ENCODE data around the gene DHCR7. TPM values are rescaled to one million over a fixed set of nuclear protein-coding genes. Genes with fewer than 3 reads are reported as not detected.
A peak's percentile ranks its signal among the peaks of the same experiment; 100 is the strongest.

The DHCR7 gene
- total and polyA plus RNA-seq, 5 experiments from 2014 or later: 17.1 to 22.1 (median 18.6) TPM

DNA sequence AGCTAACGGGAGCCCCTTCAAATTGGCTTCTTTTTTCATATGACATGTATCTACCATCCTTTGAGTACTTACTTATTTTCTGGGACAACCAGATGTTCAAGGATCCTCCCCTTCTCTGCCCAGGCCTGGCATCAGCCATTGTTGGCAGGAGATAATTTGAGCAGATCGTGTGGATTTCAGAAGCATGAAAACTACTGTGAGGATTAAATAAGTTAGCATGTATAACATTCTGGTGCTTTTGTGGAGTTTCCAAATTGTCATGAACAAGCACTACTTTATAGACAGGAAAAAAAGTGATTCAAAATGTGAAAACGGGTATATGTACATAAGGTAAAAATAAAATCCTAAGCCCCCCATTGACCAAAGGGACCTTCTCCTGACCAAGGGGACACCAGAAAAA is 2.7 kb upstream of the DHCR7 start:
- POLR2A ChIA-PET: no interaction called here
- no peaks in the 10 kb centered on the region for H3K27me3 Mint-ChIP-seq

DNA sequence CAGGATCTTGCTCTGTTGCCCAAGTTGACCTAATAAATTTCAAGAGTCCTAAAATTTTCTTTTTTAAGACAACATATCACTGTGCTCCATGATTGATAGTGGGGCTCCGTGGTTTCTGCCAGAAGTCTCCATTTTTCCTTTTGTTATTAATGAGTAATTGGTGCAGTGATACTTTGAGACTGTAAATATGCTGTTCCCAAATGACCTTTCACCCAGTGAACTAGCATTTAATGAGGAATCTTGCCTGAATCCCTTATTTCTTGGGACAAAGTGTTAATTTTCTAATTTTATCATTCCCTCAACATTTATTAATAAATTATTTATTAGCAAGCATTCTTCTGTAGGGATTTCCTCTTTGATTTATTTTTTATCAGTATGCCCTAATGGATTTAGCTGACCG is 2.3 kb upstream of the DHCR7 start:
- Mint-ChIP-seq H3K4me1 (peaks cover 22 to 69% (median 60%) of the 10 kb centered on the region in 4 donors), H3K27ac (peak overlapping the region in 9 of 10 donors; percentile 35 to 99 (median 95)), H3K4me3 (peak overlapping the region in 6 of 10 donors; percentile 15 to 94 (median 38)), H3K27me3 (no peaks in the 10 kb centered on the region), H3K36me3 (peaks cover 13 to 19% (median 14%) of the 10 kb centered on the region in 3 donors), H3K9me3 (peaks cover 0 to 7% (median 2%) of the 10 kb centered on the region in 9 donors)
- DNase-seq: no peak
- POLR2A ChIA-PET: no interaction called here
- ATAC-seq: no peak

More for the DNA sequence above, 2.7 kb upstream of the DHCR7 start:
- Mint-ChIP-seq H3K36me3 (peaks cover 10 to 20% (median 12%) of the 10 kb centered on the region in 3 donors), H3K27ac (peak overlapping the region in 9 of 10 donors; percentile 80 to 99 (median 96)), H3K9me3 (peaks cover 0 to 4% (median 2%) of the 10 kb centered on the region in 9 donors), H3K4me1 (peaks cover 22 to 72% (median 64%) of the 10 kb centered on the region in 4 donors), H3K4me3 (peak overlapping the region in 9 of 10 donors; percentile 15 to 94 (median 48))
- DNase-seq (no peak), ATAC-seq (no peak)

DNA sequence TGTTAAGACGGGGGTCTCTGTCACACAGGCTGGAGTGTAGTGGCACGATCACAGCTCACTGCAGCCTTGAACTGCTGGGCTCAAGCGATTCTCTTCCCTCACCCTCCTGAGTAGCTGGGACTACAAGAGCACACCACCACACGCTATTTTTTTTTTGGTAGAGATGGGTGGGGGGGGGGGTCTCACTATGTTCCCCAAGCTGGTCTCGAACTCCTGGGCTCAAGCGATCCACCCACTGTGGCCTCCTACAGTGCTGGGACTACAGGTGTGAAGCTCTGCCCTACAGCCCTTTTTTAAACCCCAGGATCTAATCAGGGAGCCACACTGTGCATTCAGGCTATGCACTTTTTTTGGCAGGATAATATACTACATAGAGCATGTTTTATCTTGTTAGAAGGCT is 1.4 kb upstream of the DHCR7 start:
- peak overlapping the region; percentile 80 to 97 (median 93) for H3K27ac Mint-ChIP-seq
- peaks cover 26 to 62% (median 52%) of the 10 kb centered on the region in 4 donors for H3K4me1 Mint-ChIP-seq
- ATAC-seq (no peak), DNase-seq (peak in 1 of 10 donors; percentile 12)
- peaks cover 13 to 19% (median 18%) of the 10 kb centered on the region in 3 donors for H3K36me3 Mint-ChIP-seq
- H3K27me3 Mint-ChIP-seq: no peaks in the 10 kb centered on the region
- H3K9me3 Mint-ChIP-seq: peaks cover 0 to 7% (median 2%) of the 10 kb centered on the region in 9 donors
- peak overlapping the region; percentile 81 to 95 (median 87) for H3K4me3 Mint-ChIP-seq
- POLR2A ChIA-PET: no interaction called here

DNA sequence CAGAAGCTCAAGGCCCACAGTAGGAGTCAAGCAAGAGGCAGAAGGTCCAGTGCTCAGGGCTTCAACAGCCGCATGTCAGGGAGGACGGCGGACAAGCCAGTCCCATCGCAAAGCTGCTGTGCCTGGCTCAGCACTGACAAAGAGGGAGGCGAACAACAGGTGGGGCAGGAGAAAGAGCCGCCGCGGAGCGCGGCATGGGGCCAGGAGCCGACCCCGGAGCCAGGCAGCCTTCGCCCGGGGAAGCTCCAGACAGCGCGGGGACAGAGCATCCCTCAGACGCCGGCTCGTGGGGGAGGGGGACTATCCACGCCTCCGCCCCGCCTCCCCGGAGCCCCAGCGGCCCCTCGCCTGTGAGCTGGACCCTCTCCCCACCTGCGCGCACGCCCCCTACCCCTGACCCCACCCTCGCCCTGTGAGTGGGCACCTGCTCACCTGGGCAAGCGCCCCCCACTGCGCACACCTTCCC is 369 bp downstream of the DHCR7 start:
- Mint-ChIP-seq H3K9me3 (peaks cover 0 to 7% (median 2%) of the 10 kb centered on the region in 9 donors), H3K4me3 (peak overlapping the region; percentile 81 to 95 (median 87)), H3K36me3 (peaks cover 13 to 30% (median 21%) of the 10 kb centered on the region in 3 donors), H3K4me1 (peaks cover 24 to 48% (median 40%) of the 10 kb centered on the region in 4 donors), H3K27me3 (no peaks in the 10 kb centered on the region), H3K27ac (peak overlapping the region; percentile 68 to 97 (median 90))
- ATAC-seq (peak; percentile 33 to 44), DNase-seq (peak in 7 of 10 donors; percentile 8 to 73 (median 39))
- POLR2A ChIA-PET: interaction anchor here (0.6 to 1.5 kb wide), 3 partner anchors 9 to 339 kb away, joined by 3 to 7 read pairs (median 4); no protein-coding TSS in a partner anchor

DNA sequence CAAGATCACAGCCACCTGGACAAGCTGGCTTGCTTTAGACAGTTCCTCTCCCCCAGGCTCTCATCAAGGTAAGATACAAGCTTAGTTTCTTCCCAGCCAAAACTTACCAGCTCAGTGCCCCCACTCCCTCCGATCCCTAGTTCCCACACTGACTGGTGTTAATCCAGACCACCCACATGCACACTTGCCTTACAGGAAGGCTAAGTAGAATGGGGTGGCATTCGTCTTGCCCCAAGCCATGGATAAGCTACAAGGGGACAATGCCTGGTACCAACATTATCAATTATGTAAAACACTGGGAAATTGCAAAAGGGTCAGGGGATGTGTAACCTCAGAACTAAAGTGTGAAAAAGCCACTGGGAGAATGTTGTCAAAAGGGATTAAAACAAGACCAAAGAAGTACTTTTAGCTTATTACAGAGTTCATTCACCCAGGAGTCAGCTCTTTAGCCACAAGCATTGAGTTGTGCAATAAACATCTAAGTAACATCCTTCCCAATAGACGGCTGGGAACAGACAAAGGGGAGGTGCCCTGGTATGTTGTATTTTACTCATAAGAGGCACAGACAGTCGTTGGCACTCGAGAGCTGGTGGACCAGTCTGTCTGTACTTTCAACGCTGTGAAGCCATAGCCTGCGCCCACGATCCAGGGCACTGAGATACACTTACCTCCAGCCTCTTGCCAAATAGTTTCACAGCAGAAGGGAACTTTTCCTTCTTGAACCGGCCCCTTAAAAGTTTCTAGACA is 1.1 kb downstream of the DHCR7 start:
- peak overlapping the region; percentile 81 to 95 (median 87) for H3K4me3 Mint-ChIP-seq
- ATAC-seq (no peak), DNase-seq (no peak)
- peaks cover 0 to 7% (median 2%) of the 10 kb centered on the region in 9 donors for H3K9me3 Mint-ChIP-seq
- peaks cover 13 to 36% (median 24%) of the 10 kb centered on the region in 3 donors for H3K36me3 Mint-ChIP-seq
- H3K27ac Mint-ChIP-seq: peak overlapping the region; percentile 68 to 97 (median 90)
- POLR2A ChIA-PET: interaction anchor here (0.6 to 1.5 kb wide), 2 partner anchors 8 to 36 kb away, joined by 3 to 7 read pairs; no protein-coding TSS in a partner anchor
- no peaks in the 10 kb centered on the region for H3K27me3 Mint-ChIP-seq
- H3K4me1 Mint-ChIP-seq: peaks cover 24 to 44% (median 36%) of the 10 kb centered on the region in 4 donors

DNA sequence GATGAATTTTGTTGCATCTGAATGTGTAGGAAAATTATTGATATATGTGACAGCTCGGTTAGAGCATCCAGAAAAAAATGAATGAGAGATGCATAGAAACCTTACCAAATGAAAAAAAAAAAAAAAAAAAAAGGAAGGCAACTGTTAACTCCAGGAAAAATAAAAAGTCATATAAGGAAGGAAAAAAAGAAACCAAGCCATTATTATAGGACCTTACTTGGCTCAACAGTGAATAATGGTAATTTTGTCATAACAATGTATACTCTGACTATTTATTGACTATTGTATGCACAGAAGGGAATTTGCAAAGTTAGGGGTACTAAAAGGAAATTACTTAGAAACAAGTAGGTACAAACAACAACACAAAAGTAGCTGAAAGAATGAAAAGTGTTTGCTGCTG is 2.0 kb downstream of the DHCR7 start:
- peaks cover 13 to 40% (median 28%) of the 10 kb centered on the region in 3 donors for H3K36me3 Mint-ChIP-seq
- POLR2A ChIA-PET: interaction anchor here (0.7 kb wide), 1 partner anchor 106 kb away, joined by 8 read pairs; no protein-coding TSS in a partner anchor
- peaks cover 20 to 35% (median 27%) of the 10 kb centered on the region in 4 donors for H3K4me1 Mint-ChIP-seq
- peak overlapping the region in 8 of 10 donors; percentile 18 to 86 (median 50) for H3K4me3 Mint-ChIP-seq
- H3K27me3 Mint-ChIP-seq: no peaks in the 10 kb centered on the region
- no peak for DNase-seq
- ATAC-seq: no peak
- peaks cover 0 to 7% (median 2%) of the 10 kb centered on the region in 9 donors for H3K9me3 Mint-ChIP-seq
- H3K27ac Mint-ChIP-seq: peak overlapping the region in 2 of 10 donors; percentile 30 to 75

DNA sequence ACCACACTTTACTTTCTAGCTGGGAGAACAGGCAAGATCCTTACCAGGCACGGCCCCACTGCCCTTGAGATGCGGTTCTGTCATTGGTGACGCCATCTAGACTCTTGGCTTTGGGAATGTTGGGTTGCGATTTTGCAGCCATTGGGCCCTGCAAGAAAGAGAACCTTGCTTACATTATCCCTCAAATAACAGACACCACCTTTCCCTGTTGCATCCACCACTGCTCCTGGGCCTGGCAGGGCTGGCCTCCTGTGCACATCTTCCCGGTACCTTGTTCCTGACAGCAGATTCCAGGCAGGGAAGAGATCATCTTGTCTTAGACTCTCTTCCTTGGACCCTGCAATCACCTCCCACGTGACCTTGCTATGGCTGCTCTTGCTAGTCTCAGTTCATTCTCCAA is 3.4 kb downstream of the DHCR7 start:
- ATAC-seq: no peak
- peaks cover 14 to 25% (median 21%) of the 10 kb centered on the region in 4 donors for H3K4me1 Mint-ChIP-seq
- H3K9me3 Mint-ChIP-seq: peaks cover 0 to 7% (median 2%) of the 10 kb centered on the region in 9 donors
- POLR2A ChIA-PET: no interaction called here
- H3K36me3 Mint-ChIP-seq: peaks cover 13 to 54% (median 33%) of the 10 kb centered on the region in 3 donors
- no peak overlapping the region for H3K4me3 Mint-ChIP-seq
- no peak for DNase-seq
- no peaks in the 10 kb centered on the region for H3K27me3 Mint-ChIP-seq
- H3K27ac Mint-ChIP-seq: peak overlapping the region in 1 of 10 donors; percentile 1

DNA sequence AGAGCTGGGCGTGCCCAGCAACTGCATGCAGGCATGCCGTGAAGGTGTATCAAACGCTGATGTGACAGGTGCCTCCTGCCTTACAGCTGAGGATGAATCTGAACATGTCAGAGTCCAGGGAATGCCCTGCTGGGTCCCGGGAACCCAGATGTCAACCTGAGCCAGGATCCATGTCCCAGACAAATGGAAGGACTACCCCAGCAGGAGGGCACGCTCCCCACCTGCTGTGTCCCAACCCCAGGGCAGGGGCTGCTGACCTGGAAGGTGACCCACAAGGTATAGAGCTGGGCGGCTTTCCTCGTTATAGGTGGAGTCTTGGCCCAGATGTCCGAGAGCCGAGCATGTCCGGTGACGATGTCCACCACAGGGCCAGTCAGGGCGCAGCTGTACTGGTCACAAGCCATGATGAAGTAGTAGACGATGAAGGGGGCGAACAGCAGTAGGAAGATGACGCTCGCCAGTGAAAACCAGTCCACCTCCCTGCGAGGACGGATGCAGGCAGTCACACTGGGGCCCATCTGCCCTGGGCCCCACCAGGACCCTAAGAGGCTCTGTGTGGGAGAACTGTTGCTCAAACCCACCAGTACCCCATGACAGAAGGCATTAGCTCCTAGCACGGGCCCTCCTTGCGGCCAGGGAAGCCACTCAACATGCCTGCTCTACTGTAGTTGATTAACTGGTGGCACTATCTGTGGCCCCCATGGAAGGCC is 4.3 kb downstream of the DHCR7 start:
- Mint-ChIP-seq H3K36me3 (peaks cover 13 to 59% (median 34%) of the 10 kb centered on the region in 3 donors), H3K27me3 (no peaks in the 10 kb centered on the region), H3K9me3 (peaks cover 0 to 7% (median 2%) of the 10 kb centered on the region in 9 donors), H3K27ac (no peak overlapping the region), H3K4me3 (no peak overlapping the region), H3K4me1 (peaks cover 6 to 16% (median 14%) of the 10 kb centered on the region in 4 donors)
- ATAC-seq: no peak
- no peak for DNase-seq
- POLR2A ChIA-PET: no interaction called here

DNA sequence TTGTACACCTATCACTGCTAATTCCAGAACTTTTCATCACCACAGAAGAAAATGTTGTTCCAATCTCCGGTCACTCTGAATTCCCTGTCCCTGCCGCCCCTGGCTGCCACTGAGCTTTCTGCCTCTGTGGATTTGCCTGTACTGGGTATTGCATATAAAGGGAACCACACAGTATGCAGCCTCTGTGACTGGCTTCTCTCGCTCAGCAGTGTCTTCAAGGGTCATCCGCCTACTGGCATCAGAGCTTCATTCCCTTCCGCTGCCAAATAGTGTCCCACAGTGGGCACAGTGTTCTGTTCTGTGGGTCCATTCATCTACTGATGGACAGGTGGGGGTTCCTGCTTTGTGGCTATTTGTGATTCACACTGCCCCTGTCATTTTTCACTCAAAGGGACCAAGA is 5.3 kb downstream of the DHCR7 start:
- Mint-ChIP-seq H3K4me1 (peaks cover 6 to 15% (median 12%) of the 10 kb centered on the region in 4 donors), H3K27ac (no peak overlapping the region), H3K27me3 (no peaks in the 10 kb centered on the region), H3K4me3 (no peak overlapping the region), H3K9me3 (peaks cover 0 to 7% (median 2%) of the 10 kb centered on the region in 9 donors), H3K36me3 (peaks cover 13 to 64% (median 36%) of the 10 kb centered on the region in 3 donors)
- no peak for DNase-seq
- POLR2A ChIA-PET: no interaction called here
- no peak for ATAC-seq

DNA sequence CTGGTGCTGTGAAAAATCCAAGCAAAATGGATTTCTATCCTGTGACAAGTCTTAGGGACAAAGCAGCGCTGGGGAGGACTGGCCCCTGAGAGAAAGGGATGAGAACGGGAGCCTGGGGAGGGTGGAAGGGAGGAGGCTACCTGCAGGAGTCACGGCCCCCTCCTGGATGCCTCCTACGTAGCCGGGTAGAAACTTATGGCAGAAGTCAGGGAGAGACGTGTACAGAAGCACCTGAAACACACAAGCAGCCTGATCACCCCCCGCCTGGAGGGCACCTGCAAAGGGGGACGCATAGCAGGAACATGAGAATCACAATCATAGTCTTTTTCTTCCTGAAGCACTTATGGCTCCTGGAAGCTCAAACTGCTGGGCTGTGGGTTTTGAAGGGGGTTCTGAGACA is 6.1 kb downstream of the DHCR7 start:
- Mint-ChIP-seq H3K4me1 (peaks cover 1 to 11% (median 5%) of the 10 kb centered on the region in 4 donors), H3K36me3 (peaks cover 13 to 67% (median 39%) of the 10 kb centered on the region in 3 donors), H3K27ac (peak overlapping the region in 1 of 10 donors; percentile 19), H3K4me3 (no peak overlapping the region), H3K27me3 (no peaks in the 10 kb centered on the region), H3K9me3 (peaks cover 0 to 7% (median 2%) of the 10 kb centered on the region in 9 donors)
- no peak for DNase-seq
- ATAC-seq: no peak
- POLR2A ChIA-PET: no interaction called here

DNA sequence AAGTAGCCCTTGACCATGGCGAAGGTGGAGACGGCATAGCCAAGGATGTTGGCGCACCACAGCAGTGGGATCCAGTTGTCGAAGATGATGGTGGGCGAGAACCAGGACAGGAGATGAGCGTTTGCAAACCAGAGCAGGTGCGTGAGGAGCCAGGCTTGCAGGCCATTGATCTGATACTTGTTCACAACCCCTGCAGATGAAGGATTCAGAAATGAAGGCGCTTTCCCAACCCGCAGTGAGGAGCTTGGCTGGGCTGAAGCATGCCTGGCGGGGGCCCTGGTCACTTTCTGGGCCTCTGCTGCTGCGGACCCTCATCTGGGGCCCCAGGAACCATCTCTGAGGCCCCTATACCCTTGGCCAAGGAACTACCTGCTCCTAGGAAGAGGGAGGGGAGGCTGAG is 6.9 kb downstream of the DHCR7 start:
- Mint-ChIP-seq H3K9me3 (peaks cover 0 to 6% (median under 1%) of the 10 kb centered on the region in 9 donors), H3K27ac (no peak overlapping the region), H3K27me3 (no peaks in the 10 kb centered on the region), H3K4me3 (no peak overlapping the region), H3K4me1 (peaks cover 0 to 11% (median 0%) of the 10 kb centered on the region in 4 donors), H3K36me3 (peaks cover 6 to 67% (median 32%) of the 10 kb centered on the region in 3 donors)
- no peak for DNase-seq
- POLR2A ChIA-PET: no interaction called here
- ATAC-seq: no peak

DNA sequence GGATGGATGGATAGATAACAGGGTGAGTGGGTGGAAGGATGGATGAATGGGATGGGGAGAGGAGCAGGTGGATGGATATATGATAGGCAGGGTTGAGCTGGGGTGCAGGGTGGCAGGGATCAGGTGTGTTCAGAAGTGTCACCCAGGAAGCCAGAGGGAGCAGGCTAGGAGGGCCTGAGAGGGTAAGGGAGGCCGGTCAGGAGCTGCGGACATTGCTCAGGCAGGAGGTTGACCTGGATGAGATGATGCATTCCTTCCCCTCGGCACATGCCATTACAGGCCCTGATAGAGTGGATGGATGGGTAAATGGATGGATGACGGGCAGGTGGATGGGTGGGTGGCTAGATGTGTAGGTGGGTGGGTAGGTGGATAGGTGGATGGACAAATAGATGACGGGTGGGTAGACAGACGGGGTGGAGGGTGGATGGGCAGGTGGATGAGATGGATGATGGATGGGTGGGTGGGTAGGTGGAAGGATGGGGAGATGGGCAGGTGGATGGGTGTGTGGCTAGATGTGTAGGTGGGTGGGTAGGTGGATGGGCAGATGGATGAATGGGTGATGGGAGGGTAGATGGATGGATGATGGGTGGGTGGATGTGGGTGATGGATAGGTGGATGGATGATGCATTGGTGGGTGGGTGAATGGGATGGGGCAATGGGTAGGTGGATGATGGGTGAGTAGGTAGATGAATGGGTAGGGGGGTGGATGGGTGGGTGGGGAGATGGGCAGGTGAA is 8.0 kb downstream of the DHCR7 start:
- Mint-ChIP-seq H3K36me3 (peaks cover 0 to 63% (median 24%) of the 10 kb centered on the region in 3 donors), H3K27me3 (no peaks in the 10 kb centered on the region), H3K4me3 (no peak overlapping the region), H3K27ac (peak overlapping the region in 1 of 10 donors; percentile 73), H3K9me3 (no peaks in the 10 kb centered on the region), H3K4me1 (peaks cover 0 to 8% (median 0%) of the 10 kb centered on the region in 4 donors)
- POLR2A ChIA-PET: no interaction called here
- DNase-seq (no peak), ATAC-seq (no peak)
